ENCODE results near the gene FHIT.

The FHIT gene

GRCh38 chr3:60650171-60650570 lies 601.1 kb downstream of the FHIT start:
- no peak for DNase-seq
- H3K4me3 ChIP-seq (ENCODE audit: low read depth, low read length) = no peak overlapping the region
- no peaks in the 10 kb centered on the region for H3K36me3 ChIP-seq (replicated peaks)
- in situ Hi-C loops (cut with HindIII; ENCODE audit: low pct_ligation_motif_present, low sequenced_read_pairs) = no loop called here
- TF ChIP-seq, protein P1, sequence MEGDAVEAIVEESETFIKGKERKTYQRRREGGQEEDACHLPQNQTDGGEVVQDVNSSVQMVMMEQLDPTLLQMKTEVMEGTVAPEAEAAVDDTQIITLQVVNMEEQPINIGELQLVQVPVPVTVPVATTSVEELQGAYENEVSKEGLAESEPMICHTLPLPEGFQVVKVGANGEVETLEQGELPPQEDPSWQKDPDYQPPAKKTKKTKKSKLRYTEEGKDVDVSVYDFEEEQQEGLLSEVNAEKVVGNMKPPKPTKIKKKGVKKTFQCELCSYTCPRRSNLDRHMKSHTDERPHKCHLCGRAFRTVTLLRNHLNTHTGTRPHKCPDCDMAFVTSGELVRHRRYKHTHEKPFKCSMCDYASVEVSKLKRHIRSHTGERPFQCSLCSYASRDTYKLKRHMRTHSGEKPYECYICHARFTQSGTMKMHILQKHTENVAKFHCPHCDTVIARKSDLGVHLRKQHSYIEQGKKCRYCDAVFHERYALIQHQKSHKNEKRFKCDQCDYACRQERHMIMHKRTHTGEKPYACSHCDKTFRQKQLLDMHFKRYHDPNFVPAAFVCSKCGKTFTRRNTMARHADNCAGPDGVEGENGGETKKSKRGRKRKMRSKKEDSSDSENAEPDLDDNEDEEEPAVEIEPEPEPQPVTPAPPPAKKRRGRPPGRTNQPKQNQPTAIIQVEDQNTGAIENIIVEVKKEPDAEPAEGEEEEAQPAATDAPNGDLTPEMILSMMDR (IDR thresholded peaks at IDR 0.05; ENCODE audit: low read depth, low read length, missing control alignments) = peak; percentile 22
- H3K27me3 ChIP-seq (replicated peaks) = no peaks in the 10 kb centered on the region
- no peak overlapping the region for H3K27ac ChIP-seq

DNA sequence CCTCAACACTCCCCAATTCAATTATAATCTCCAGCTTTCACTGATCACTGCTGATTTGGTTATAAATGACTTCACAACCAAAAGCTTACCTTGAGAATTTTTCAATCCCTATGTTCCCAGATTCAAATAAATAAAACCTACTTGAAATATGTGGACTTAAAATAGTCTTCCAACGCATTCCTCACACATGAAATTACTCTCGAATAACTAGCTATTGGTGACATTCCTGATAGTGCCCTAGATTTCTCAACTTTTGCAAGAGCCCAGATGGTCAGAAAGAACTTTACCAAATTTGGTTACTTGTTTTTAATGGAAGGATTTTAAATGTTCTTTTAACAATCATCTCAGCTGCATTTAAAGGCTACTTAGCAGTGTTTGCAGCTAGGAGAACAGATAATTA lies 605.5 kb downstream of the FHIT start:
- no peak overlapping the region for H3K4me3 ChIP-seq (ENCODE audit: low read depth, low read length)
- in situ Hi-C loops (cut with HindIII; ENCODE audit: low pct_ligation_motif_present, low sequenced_read_pairs) = no loop called here
- H3K27me3 ChIP-seq (replicated peaks) = no peaks in the 10 kb centered on the region
- DNase-seq = no peak
- TF ChIP-seq, protein P1 (IDR thresholded peaks at IDR 0.05; ENCODE audit: low read depth, low read length, missing control alignments) = no peak
- no peaks in the 10 kb centered on the region for H3K36me3 ChIP-seq (replicated peaks)
- no peak overlapping the region for H3K27ac ChIP-seq

DNA sequence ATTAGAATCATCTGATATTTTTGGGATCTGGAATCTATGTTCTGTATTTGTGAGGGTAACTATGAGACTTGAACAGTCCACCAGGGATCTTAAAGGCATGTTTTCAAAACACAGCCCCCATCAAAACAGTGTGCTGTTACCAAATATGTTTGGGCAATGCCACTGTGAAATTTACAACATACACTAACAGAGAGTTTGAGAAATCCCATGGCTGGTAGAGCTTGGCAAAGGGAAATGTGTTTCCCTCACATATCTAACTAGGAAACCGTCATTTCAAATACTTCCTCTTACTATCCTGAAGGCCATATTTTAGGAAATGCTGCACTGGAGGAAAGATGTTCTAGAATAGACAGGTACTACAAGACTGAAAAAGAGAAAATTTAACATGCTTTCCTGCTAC lies 607.4 kb downstream of the FHIT start:
- H3K27ac ChIP-seq = no peak overlapping the region
- in situ Hi-C loops (cut with HindIII; ENCODE audit: low pct_ligation_motif_present, low sequenced_read_pairs) = no loop called here
- no peaks in the 10 kb centered on the region for H3K27me3 ChIP-seq (replicated peaks)
- no peak for DNase-seq
- no peaks in the 10 kb centered on the region for H3K36me3 ChIP-seq (replicated peaks)
- no peak overlapping the region for H3K4me3 ChIP-seq (ENCODE audit: low read depth, low read length)
- TF ChIP-seq, protein P1 (IDR thresholded peaks at IDR 0.05; ENCODE audit: low read depth, low read length, missing control alignments) = no peak

GRCh38 chr3:60641354-60641753 lies 609.9 kb downstream of the FHIT start:
- TF ChIP-seq, protein P1 (IDR thresholded peaks at IDR 0.05; ENCODE audit: low read depth, low read length, missing control alignments) = no peak
- H3K27ac ChIP-seq = no peak overlapping the region
- H3K4me3 ChIP-seq (ENCODE audit: low read depth, low read length) = no peak overlapping the region
- no peaks in the 10 kb centered on the region for H3K27me3 ChIP-seq (replicated peaks)
- no peaks in the 10 kb centered on the region for H3K36me3 ChIP-seq (replicated peaks)
- no peak for DNase-seq
- in situ Hi-C loops (cut with HindIII; ENCODE audit: low pct_ligation_motif_present, low sequenced_read_pairs) = no loop called here

DNA sequence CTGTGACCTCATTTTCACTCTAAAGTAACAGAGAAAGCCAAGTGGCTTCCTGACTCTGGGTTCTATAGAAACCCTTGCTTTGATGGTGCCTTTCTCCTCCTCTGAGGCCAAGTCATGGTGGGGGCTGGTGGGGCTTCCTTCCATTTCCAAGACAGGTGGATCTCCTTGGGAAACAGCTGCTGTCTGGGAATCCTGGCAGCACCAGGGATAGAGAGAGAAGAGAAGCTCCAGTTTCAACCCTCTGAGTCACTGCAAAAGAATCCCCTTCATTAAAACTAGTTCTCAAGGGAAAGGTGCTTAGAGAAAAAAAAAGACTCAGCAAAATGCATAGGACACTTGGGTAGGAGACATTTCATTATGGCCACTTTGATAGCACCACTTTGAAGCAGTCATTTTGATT lies 614.4 kb downstream of the FHIT start:
- H3K4me3 ChIP-seq (ENCODE audit: low read depth, low read length) = no peak overlapping the region
- H3K27me3 ChIP-seq (replicated peaks) = no peaks in the 10 kb centered on the region
- in situ Hi-C loops (cut with HindIII; ENCODE audit: low pct_ligation_motif_present, low sequenced_read_pairs) = no loop called here
- H3K27ac ChIP-seq = no peak overlapping the region
- TF ChIP-seq, protein P1 (IDR thresholded peaks at IDR 0.05; ENCODE audit: low read depth, low read length, missing control alignments) = no peak
- peak; percentile 4 for DNase-seq
- no peaks in the 10 kb centered on the region for H3K36me3 ChIP-seq (replicated peaks)

- H3K27me3 ChIP-seq (replicated peaks) = no peaks in the 10 kb centered on the region
- H3K4me3 ChIP-seq (ENCODE audit: low read depth, low read length) = no peak overlapping the region
- no peaks in the 10 kb centered on the region for H3K36me3 ChIP-seq (replicated peaks)
- in situ Hi-C loops (cut with HindIII; ENCODE audit: low pct_ligation_motif_present, low sequenced_read_pairs) = no loop called here
- DNase-seq = no peak
- H3K27ac ChIP-seq = no peak overlapping the region
- TF ChIP-seq, protein P1 (IDR thresholded peaks at IDR 0.05; ENCODE audit: low read depth, low read length, missing control alignments) = no peak
Observed at GRCh38 chr3:60633644-60634043, 617.6 kb downstream of the FHIT start.
